ENCODE data around the gene PARP16. TPM values are rescaled to one million over a fixed set of nuclear protein-coding genes. Genes with fewer than 3 reads are reported as not detected.

The PARP16 gene
- total and polyA plus RNA-seq, 11 donors, result 2.7 to 7.0 (median 4.8) TPM

DNA sequence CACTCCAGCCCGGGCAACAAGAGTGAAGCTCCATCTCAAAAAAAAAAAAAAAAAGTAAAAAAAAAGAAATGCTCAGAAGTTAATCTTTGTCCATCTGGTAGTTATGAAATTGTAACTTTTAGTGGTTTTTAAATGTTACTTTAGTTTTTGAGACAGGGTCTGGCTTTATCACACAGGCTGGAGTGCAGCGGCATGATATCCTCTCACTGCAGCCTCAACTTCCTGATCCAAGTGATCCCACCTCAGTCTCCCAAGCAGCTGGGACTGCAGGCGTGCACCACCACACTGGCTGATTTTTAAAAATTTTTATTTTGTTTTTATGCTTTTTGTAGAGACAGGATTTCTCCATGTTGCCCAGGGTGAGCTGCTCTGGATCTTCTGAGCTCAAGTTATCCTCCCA is 19.1 kb upstream of the PARP16 start:
- Histone ChIP-seq H3K27ac (peak overlapping the region in 2 of 12 donors; percentile 89 to 91), H3K4me1 (peaks cover 0 to 15% (median 11%) of the 10 kb centered on the region in 12 donors), H3K9me3 (no peaks in the 10 kb centered on the region), H3K36me3 (no peaks in the 10 kb centered on the region), H3K27me3 (no peaks in the 10 kb centered on the region), H3K4me3 (no peak overlapping the region)
- TF ChIP-seq, protein P1, sequence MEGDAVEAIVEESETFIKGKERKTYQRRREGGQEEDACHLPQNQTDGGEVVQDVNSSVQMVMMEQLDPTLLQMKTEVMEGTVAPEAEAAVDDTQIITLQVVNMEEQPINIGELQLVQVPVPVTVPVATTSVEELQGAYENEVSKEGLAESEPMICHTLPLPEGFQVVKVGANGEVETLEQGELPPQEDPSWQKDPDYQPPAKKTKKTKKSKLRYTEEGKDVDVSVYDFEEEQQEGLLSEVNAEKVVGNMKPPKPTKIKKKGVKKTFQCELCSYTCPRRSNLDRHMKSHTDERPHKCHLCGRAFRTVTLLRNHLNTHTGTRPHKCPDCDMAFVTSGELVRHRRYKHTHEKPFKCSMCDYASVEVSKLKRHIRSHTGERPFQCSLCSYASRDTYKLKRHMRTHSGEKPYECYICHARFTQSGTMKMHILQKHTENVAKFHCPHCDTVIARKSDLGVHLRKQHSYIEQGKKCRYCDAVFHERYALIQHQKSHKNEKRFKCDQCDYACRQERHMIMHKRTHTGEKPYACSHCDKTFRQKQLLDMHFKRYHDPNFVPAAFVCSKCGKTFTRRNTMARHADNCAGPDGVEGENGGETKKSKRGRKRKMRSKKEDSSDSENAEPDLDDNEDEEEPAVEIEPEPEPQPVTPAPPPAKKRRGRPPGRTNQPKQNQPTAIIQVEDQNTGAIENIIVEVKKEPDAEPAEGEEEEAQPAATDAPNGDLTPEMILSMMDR (IDR thresholded peaks at IDR 0.05), result no peak
- no peak for TF ChIP-seq POLR2A (IDR thresholded peaks at IDR 0.05)
- ATAC-seq, result no peak
- WGBS, 4 donors, result 72 to 92% (median 84%) methylated on average over 3 of the region's 3 CpGs
- no peak for DNase-seq
- intact Hi-C loops (cut with DNase I), result loop anchor here in 1 of 10 donors (2.0 kb wide), 1 partner anchor 121 kb away; the partner anchor contains the start of gene CLPX

GRCh38 chr15:65305150-65305758 is 18.6 kb upstream of the PARP16 start:
- TF ChIP-seq, protein P1 (IDR thresholded peaks at IDR 0.05), result no peak
- no peak for TF ChIP-seq POLR2A (IDR thresholded peaks at IDR 0.05)
- peak; percentile 4 to 14 (median 6) for ATAC-seq
- 54 to 58% (median 55%) methylated on average over 14 of the region's 14 CpGs for WGBS, 4 donors
- H3K27ac ChIP-seq, result peak overlapping the region; percentile 77 to 94 (median 91)
- intact Hi-C loops (cut with DNase I), result loop anchor here in 1 of 10 donors (2.0 kb wide), 1 partner anchor 120 kb away; the partner anchor contains the start of gene CLPX
- H3K4me1 ChIP-seq, result peaks cover 0 to 15% (median 11%) of the 10 kb centered on the region in 12 donors
- no peak for DNase-seq
- peak overlapping the region in 10 of 12 donors; percentile 8 to 74 (median 60) for H3K4me3 ChIP-seq
- no peaks in the 10 kb centered on the region for H3K27me3 ChIP-seq
- no peaks in the 10 kb centered on the region for H3K9me3 ChIP-seq
- no peaks in the 10 kb centered on the region for H3K36me3 ChIP-seq

DNA sequence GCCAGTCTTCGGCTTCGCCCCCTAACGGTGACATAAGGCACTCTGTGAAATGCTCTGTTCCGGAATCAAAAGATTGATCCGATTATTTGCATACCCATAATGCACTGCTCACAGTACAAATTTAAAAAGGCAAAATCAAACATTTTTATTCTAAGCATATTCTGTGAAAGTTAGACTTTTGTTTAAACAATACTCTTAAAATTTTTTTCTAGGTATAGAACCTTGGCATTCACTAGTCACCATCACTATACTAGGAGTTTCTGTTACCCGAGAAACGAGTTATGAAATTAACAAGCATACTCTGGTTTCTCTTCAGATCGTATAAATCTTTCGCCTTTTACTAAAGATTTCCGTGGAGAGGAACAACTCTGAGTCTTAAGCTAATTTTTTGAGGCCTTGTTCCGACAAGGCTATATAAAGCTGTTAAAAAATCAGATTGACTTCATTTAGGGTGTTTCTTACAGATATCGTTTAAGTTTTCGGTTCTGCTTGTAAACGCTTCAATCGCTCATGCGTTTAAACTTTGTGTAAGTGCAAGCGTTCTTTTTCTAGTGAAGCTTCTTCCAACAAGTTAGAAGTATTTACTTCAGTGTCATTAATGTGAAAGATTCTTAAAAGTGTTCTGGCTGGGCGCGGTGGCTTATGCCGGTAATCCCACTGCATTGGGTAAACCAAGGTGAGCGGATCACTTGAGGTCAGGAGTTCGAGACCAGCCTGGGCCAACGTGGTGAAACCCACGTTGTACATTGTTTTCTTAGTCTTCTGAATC is 17.9 kb upstream of the PARP16 start, which contains the start of gene RNU5B-1:
RNU5B-1 (plus strand) TSS at position 297 of the 769 bp plus-strand sequence.
- Histone ChIP-seq H3K27me3 (no peaks in the 10 kb centered on the region), H3K4me1 (peaks cover 0 to 15% (median 11%) of the 10 kb centered on the region in 12 donors), H3K9me3 (no peaks in the 10 kb centered on the region), H3K36me3 (no peaks in the 10 kb centered on the region), H3K27ac (peak within 1 kb of the TSS; percentile 77 to 94 (median 91)), H3K4me3 (peak within 1 kb of the TSS; percentile 30 to 74 (median 56))
- TF ChIP-seq, protein P1 (IDR thresholded peaks at IDR 0.05), result peak in 11 of 12 donors; percentile 79 to 97 (median 87)
- peak in 1 of 2 donors; percentile 84 for TF ChIP-seq POLR2A (IDR thresholded peaks at IDR 0.05)
- intact Hi-C loops (cut with DNase I), result loop anchor here in 1 of 10 donors (2.0 kb wide), 1 partner anchor 120 kb away; the partner anchor contains the start of gene CLPX
- WGBS, 4 donors, result 1 to 2% (median 1%) methylated on average over 24 of the region's 24 CpGs
- DNase-seq (peak; percentile 71 to 81 (median 77)), ATAC-seq (peak; percentile 83 to 92 (median 90))
